Heart right ventricle (tissue), 16 donors: ENCODE measurements around the gene GPC5. TPM values are rescaled to one million over a fixed set of nuclear protein-coding genes. Genes with fewer than 3 reads are reported as not detected.

Experiments used
- ATAC-seq, 8 donors: fragments of 200-7000 bp; cut with Tn5 transposase; one replicate each; pipeline ENCODE4 v1.9.1; 2020; ENCODE audit warnings: mild to moderate bottlenecking in 8 of 8, moderate library complexity in 8 of 8, moderate number of reproducible peaks in 1 of 8
- DNase-seq, 2 donors: peaks; one replicate each; pipeline ENCODE4 v3.0.0-alpha.2; 2020
- H3K27ac ChIP-seq, 10 donors: fragments of 200-600 bp; sonication (generic) in 2 of 10; one replicate each; pipeline versions ENCODE4 v1.5.0 to v1.8.0; 2020 to 2022; ENCODE audit warnings: mild to moderate bottlenecking in 3 of 10
- H3K27me3 ChIP-seq, 7 donors: fragments of 200-600 bp; one replicate each; pipeline ENCODE4 v1.8.0; 2021 to 2022; ENCODE audit warnings: mild to moderate bottlenecking in 2 of 7
- H3K36me3 ChIP-seq, 9 donors: fragments of 200-600 bp; sonication (generic) in 1 of 9; one replicate each; pipeline versions ENCODE4 v1.5.0 to v1.8.0; 2020 to 2022; ENCODE audit warnings: mild to moderate bottlenecking in 2 of 9
- H3K4me1 ChIP-seq, 9 donors: fragments of 200-600 bp; sonication (generic) in 1 of 9; one replicate each; pipeline versions ENCODE4 v1.5.0 to v1.8.0; 2020 to 2022; ENCODE audit warnings: mild to moderate bottlenecking in 4 of 9
- H3K4me3 ChIP-seq, 10 donors: fragments of 200-600 bp; sonication (generic) in 2 of 10; one replicate each; pipeline versions ENCODE4 v1.5.0 to v1.8.0; 2020 to 2022; ENCODE audit warnings: mild to moderate bottlenecking in 7 of 10, moderate library complexity in 2 of 10
- H3K9me3 ChIP-seq, 11 donors: fragments of 200-600 bp in 10 of 11; sonication (generic) in 2 of 11; one replicate each; pipeline versions ENCODE4 v1.5.0 to v1.8.0; 2013 to 2022; ENCODE audit warnings: mild to moderate bottlenecking in 2 of 11, control low read depth in 1 of 11, moderate library complexity in 1 of 11
- WGBS, 2 donors: extraction: QIAGEN DNeasy Blood & Tissue Kit; methylation state at CpG; one replicate each; pipeline ENCODE4 v1.1.7; 2013; ENCODE audit warnings: inconsistent platforms in 1 of 2; 5-methylcytosine and 5-hydroxymethylcytosine counted together
- intact Hi-C, 10 donors: fragments of 100-400 bp; cut with DNase I; formaldehyde crosslinking; loops; one replicate each; pipeline versions ENCODE4 v1.11.1 to v1.14.2; 2022
- polyA plus RNA-seq, 2 donors: library from polyadenylated mRNA; stranded (reverse); fragments of 200-250 nt; gene quantifications; one replicate each; pipeline ENCODE4 v1.2.3, GENCODE V29; 2013
- total RNA-seq, 10 donors: library from RNA; stranded (reverse); fragmentation: NEBNext Ultra II Directional in 3 of 10; extraction: Animal tissue kit (Norgen Biotek cat#: 25700) in 3 of 10; gene quantifications; one replicate each; pipeline versions ENCODE4 v1.2.1 to v1.2.4, GENCODE V29; 2021 to 2023
- TF ChIP-seq, protein P1 (sequence below), 9 donors: fragments of 200-600 bp; sonication (generic) in 2 of 9; IDR thresholded peaks; one replicate each; pipeline versions ENCODE4 v1.5.0 to v1.8.0; 2021 to 2022; ENCODE audit warnings: antibody characterized with exemption in 9 of 9, mild to moderate bottlenecking in 5 of 9, moderate library complexity in 1 of 9
- donor health status: Arrhythmogenic right ventricular cardiomyopathy.
- donor health status: ischemic (EF 13 %, LVEDD 7.1; RV severe dilation, severe dysfunction).
- donor health status: healthy with polysubstance abuse.
- donor health status: DM: no; HTN: yes; CAD: no.
- donor health status: DM: no; HTN: no; CAD: no.
- donor health status: ischemic (EF 25% LVEDD 6.9; RV normal size, moderate dysfunction).
- donor health status: ischemic (EF 25% LVEDD 5.7; RV mildly dilated, moderate dysfunction).
- donor health status: healthy.
- donor health status: DM: yes; HTN: yes; CAD: no.
- donor health status: Ischemic cardiomyopathy.
- donor health status: ischemic (EF 35%, LVEDD 5.7; RV mildly dilated, moderate dysfunction).
- donor health status: nonischemic (EF 11% LVEDD 7.7; RV severe dilation, severe dysfunction).
- donor health status: DM: yes; HTN: yes; CAD: no.
- donor health status: PGD.
- donor health status: ischemic (EF 29% LVEDD 5.4; RV normal size, mild dysfunction).
- donor health status: nonischemic (EF 23%, LVEDD 6.1; RV moderate dilation, normal function).

The GPC5 gene
- total and polyA plus RNA-seq, 12 donors: 0.01 to 3.5 (median 0.70) TPM; not detected in 1

DNA sequence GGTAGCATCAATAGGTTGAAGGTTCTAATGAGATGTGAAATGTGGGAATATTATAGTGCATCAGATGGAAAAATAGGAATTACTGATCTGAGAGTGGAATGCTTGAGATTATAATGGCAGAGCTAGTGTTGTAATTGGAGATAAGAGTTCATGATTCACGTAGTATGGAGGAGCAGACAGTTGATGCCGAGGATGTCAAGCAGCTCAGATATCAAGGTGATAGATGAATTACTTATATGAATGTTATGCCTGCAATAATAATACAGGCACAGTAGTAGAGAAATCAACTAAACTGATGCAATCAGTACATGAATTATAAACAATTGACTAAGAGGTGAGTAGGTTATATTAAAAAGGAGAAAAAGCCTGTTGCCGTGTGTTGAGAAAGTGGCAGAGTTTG, 1035.0 kb downstream of the GPC5 start:
- DNase-seq: no peak

DNA sequence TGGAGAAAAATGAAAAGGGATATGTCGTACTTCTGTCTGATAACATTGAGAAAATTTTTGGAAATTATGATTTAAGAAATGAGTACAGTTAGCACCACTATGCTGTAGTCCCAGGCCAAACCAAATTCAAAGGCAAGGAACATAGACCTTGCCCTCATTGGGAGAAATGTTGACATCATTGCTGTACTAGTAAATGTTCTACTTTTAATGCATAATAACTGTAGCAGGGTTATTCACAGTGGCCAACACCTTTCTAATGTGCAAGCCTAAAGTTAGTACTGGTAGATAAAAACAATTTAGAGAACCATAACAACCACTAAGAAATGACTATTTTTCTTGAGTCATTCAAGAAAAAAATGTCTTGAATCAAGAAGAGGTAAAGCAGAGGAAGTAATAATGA, 1035.5 kb downstream of the GPC5 start:
- Histone ChIP-seq H3K4me3 (no peak overlapping the region), H3K4me1 (no peaks in the 10 kb centered on the region), H3K9me3 (no peaks in the 10 kb centered on the region), H3K36me3 (no peaks in the 10 kb centered on the region), H3K27ac (no peak overlapping the region), H3K27me3 (no peaks in the 10 kb centered on the region)
- no peak for ATAC-seq
- no peak for DNase-seq
- intact Hi-C loops: no loop called here
- TF ChIP-seq, protein P1, sequence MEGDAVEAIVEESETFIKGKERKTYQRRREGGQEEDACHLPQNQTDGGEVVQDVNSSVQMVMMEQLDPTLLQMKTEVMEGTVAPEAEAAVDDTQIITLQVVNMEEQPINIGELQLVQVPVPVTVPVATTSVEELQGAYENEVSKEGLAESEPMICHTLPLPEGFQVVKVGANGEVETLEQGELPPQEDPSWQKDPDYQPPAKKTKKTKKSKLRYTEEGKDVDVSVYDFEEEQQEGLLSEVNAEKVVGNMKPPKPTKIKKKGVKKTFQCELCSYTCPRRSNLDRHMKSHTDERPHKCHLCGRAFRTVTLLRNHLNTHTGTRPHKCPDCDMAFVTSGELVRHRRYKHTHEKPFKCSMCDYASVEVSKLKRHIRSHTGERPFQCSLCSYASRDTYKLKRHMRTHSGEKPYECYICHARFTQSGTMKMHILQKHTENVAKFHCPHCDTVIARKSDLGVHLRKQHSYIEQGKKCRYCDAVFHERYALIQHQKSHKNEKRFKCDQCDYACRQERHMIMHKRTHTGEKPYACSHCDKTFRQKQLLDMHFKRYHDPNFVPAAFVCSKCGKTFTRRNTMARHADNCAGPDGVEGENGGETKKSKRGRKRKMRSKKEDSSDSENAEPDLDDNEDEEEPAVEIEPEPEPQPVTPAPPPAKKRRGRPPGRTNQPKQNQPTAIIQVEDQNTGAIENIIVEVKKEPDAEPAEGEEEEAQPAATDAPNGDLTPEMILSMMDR (IDR thresholded peaks at IDR 0.05): no peak
- WGBS, 2 donors: 85 to 86% methylated on average over 1 of the region's 1 CpG

More for the DNA sequence above, 1035.0 kb downstream of the GPC5 start:
- Histone ChIP-seq H3K27me3 (no peaks in the 10 kb centered on the region), H3K9me3 (no peaks in the 10 kb centered on the region), H3K4me3 (no peak overlapping the region), H3K27ac (no peak overlapping the region), H3K36me3 (no peaks in the 10 kb centered on the region), H3K4me1 (no peaks in the 10 kb centered on the region)
- 51 to 73% methylated on average over 3 of the region's 3 CpGs for WGBS, 2 donors
- TF ChIP-seq, protein P1 (IDR thresholded peaks at IDR 0.05): no peak
- intact Hi-C loops: no loop called here
- no peak for ATAC-seq

DNA sequence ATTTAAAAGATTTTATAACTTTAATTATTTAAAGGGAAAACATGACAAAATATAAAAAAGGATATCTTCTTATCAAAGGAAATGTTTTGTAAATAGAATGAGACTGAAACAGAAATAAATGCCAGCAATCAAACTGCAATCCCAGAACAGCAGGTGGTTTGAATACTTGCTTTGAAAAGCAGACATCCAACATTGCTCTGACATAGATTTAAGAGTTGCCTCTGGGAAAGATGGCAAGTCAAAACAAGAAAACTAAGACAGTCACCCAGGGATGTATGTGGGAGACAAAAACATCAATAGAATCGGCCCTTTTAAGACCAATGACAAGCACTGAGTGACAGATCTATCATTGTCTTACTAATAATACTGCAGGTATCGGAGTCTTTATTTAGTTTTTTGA, 1038.5 kb downstream of the GPC5 start:
- H3K36me3 ChIP-seq: no peaks in the 10 kb centered on the region
- no peaks in the 10 kb centered on the region for H3K4me1 ChIP-seq
- H3K4me3 ChIP-seq: no peak overlapping the region
- DNase-seq (no peak), ATAC-seq (no peak)
- no peak overlapping the region for H3K27ac ChIP-seq
- no peaks in the 10 kb centered on the region for H3K27me3 ChIP-seq
- 75 to 77% methylated on average over 2 of the region's 2 CpGs for WGBS, 2 donors
- TF ChIP-seq, protein P1 (IDR thresholded peaks at IDR 0.05): no peak
- intact Hi-C loops: no loop called here
- H3K9me3 ChIP-seq: no peaks in the 10 kb centered on the region

DNA sequence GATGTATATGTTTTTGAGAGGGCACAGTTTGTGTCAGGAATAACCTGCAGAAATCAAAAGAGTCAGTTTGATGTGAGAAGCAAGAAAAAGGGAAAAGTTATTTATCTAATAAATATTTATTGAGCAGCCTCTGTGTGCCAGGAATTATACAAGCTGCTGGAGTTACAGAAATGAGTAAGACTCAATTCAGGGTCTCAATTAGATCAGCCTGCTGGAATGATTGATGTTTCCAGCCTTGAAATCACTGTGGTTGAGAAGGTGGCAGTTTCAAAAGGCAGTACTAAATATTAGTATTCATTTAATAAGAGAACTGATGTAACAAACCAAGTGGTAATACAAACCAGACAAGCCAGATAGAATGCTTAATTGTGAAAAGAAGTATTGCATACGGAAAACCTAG, 1045.8 kb downstream of the GPC5 start:
- no peaks in the 10 kb centered on the region for H3K4me1 ChIP-seq
- no peak for DNase-seq
- no peaks in the 10 kb centered on the region for H3K9me3 ChIP-seq
- H3K27ac ChIP-seq: no peak overlapping the region
- 43 to 65% methylated on average over 1 of the region's 1 CpG for WGBS, 2 donors
- TF ChIP-seq, protein P1 (IDR thresholded peaks at IDR 0.05): no peak
- H3K27me3 ChIP-seq: no peaks in the 10 kb centered on the region
- H3K4me3 ChIP-seq: no peak overlapping the region
- no peak for ATAC-seq
- no peaks in the 10 kb centered on the region for H3K36me3 ChIP-seq
- intact Hi-C loops: no loop called here
